GM21447 (cell line): ENCODE data around the gene EPB41L1.

Experiments used
- ATAC-seq: cut with Tn5 transposase; IDR thresholded peaks from one replicate; pipeline ENCODE4 v1.9.1; 2021; ENCODE audit not compliant: unreplicated experiment

Gene EPB41L1

GRCh38 chr20:36275441-36276189 lies 121.1 kb downstream of the EPB41L1 start:
- no peak for ATAC-seq

- no peak for ATAC-seq
Observed at GRCh38 chr20:36277546-36277945, 123.0 kb downstream of the EPB41L1 start.

- ATAC-seq: no peak
Observed at GRCh38 chr20:36279362-36279761, 124.8 kb downstream of the EPB41L1 start.

GRCh38 chr20:36279776-36280175 lies 125.2 kb downstream of the EPB41L1 start:
- ATAC-seq: no peak

GRCh38 chr20:36281785-36282380 lies 127.3 kb downstream of the EPB41L1 start:
- no peak for ATAC-seq
